Keratinocyte (primary cell): ENCODE measurements around the gene IRAK3.

ENCODE experiments used
- CTCF ChIP-seq, 3 experiments: IDR thresholded peaks in 1 of 3; conservative IDR thresholded peaks in 1 of 3; optimal IDR thresholded peaks in 1 of 3; 2 replicates in 2 of 3; 3 replicates in 1 of 3; pipeline versions ENCODE3 to v1.5.1; 2011; ENCODE audit warnings: low read length in 3 of 3, mild to moderate bottlenecking in 3 of 3, moderate library complexity in 2 of 3, control low read depth in 1 of 3, inconsistent platforms in 1 of 3; ENCODE audit not compliant: insufficient read depth in 2 of 3; ENCODE audit errors: extremely low read depth in 1 of 3
- EZH2 ChIP-seq: IDR thresholded peaks from one replicate; pipeline ENCODE4 v1.6.1; 2012; ENCODE audit warnings: inconsistent platforms, mild to moderate bottlenecking, low read length, moderate library complexity

GRCh38 chr12:66165141-66165540 lies 23.9 kb upstream of the IRAK3 start:
- no peak for TF ChIP-seq CTCF (optimal IDR thresholded peaks at IDR 0.05 in 1 of 3, IDR thresholded peaks at IDR 0.05 in 1 of 3, conservative IDR thresholded peaks at IDR 0.05 in 1 of 3; ENCODE audit: extremely low read depth in 1 of 3, insufficient read depth in 2 of 3, low read length in 3 of 3)
- no peak for TF ChIP-seq EZH2
